Transverse colon (tissue), 4 donors: ENCODE measurements around the gene NASP. TPM values are rescaled to one million over a fixed set of nuclear protein-coding genes. Genes with fewer than 3 reads are reported as not detected.
A peak's percentile ranks its signal among the peaks of the same experiment; 100 is the strongest.

Source experiments
- DNase-seq: peaks from one replicate; pipeline ENCODE4 v3.0.0-alpha.2; 2019
- H3K27ac ChIP-seq, 4 donors: fragments of 200-600 bp; sonication (generic); 2 replicates each; pipeline ENCODE4 v1.5.1; 2016 to 2018; ENCODE audit warnings: inconsistent platforms in 4 of 4
- H3K27me3 ChIP-seq: fragments of 200-600 bp; sonication (generic); 2 replicates; pipeline ENCODE4 v1.5.1; 2017; ENCODE audit warnings: inconsistent platforms
- H3K36me3 ChIP-seq, 4 donors: fragments of 200-600 bp; sonication (generic); 2 replicates each; pipeline ENCODE4 v1.5.1; 2017 to 2019; ENCODE audit warnings: inconsistent platforms in 4 of 4
- H3K4me1 ChIP-seq, 4 donors: fragments of 200-600 bp; sonication (generic); 2 replicates each; pipeline ENCODE4 v1.5.1; 2017 to 2020; ENCODE audit warnings: inconsistent platforms in 4 of 4
- H3K4me3 ChIP-seq, 4 donors: fragments of 200-600 bp; sonication (generic); 1 replicate in 1 of 4; 2 replicates in 3 of 4; pipeline versions ENCODE4 v1.5.1 to v1.6.1; 2017 to 2019; ENCODE audit warnings: inconsistent platforms in 4 of 4
- H3K9me3 ChIP-seq, 2 donors: fragments of 200-600 bp; sonication (generic); 2 replicates each; pipeline ENCODE4 v1.5.1; 2017 to 2019; ENCODE audit warnings: inconsistent platforms in 2 of 2
- EP300 ChIP-seq: sonication (generic); formaldehyde crosslinking; IDR thresholded peaks from one replicate; pipeline ENCODE4 v1.6.1; 2017; ENCODE audit warnings: antibody characterized with exemption, low read depth
- POLR2A ChIP-seq: fragments of 450-650 bp; IDR thresholded peaks from one replicate; pipeline ENCODE4 v1.6.1; 2016; ENCODE audit warnings: antibody characterized with exemption, mild to moderate bottlenecking, moderate library complexity
- POLR2AphosphoS5 ChIP-seq, 3 donors: sonication (generic); formaldehyde crosslinking; IDR thresholded peaks; one replicate each; pipeline ENCODE4 v1.6.1; 2016; ENCODE audit warnings: antibody characterized with exemption in 3 of 3
- WGBS, 2 donors: methylation state at CpG; one replicate each; pipeline ENCODE4 v1.1.5; 2018; ENCODE audit warnings: low coverage in 1 of 2; 5-methylcytosine and 5-hydroxymethylcytosine counted together
- in situ Hi-C, 4 donors: fragments of 200-750 bp; cut with MboI; loops; one replicate each; pipeline versions ENCODE4 v1.15.0 to v1.15.1; 2017; ENCODE audit warnings: low sequenced_read_pairs in 3 of 4, low pct_ligation_motif_present in 1 of 4, low pct_unique_long_range_greater_than_20kb in 1 of 4
- intact Hi-C: fragments of 100-400 bp; cut with DNase I; formaldehyde crosslinking; loops from one replicate; pipeline ENCODE4 v1.15.1; 2023; ENCODE audit warnings: low total_unique reads
- total RNA-seq, 4 donors: library from RNA; depleted of rRNA; stranded (reverse); fragments of >200 nt; gene quantifications; one replicate each; pipeline ENCODE4 v1.1.0, GENCODE V29; 2016
- TF ChIP-seq, protein P1 (sequence below), 5 experiments: fragments of 200-600 bp in 3 of 5; fragments of 450-650 bp in 2 of 5; sonication (generic) in 3 of 5; IDR thresholded peaks; 1 replicate in 2 of 5; 2 replicates in 3 of 5; pipeline ENCODE4 v1.5.1; 2016 to 2017; ENCODE audit warnings: antibody characterized with exemption in 5 of 5, inconsistent platforms in 3 of 5, mild to moderate bottlenecking in 2 of 5, moderate library complexity in 1 of 5

NASP gene
- total RNA-seq, 4 donors from 2014 or later = 34.4 to 62.2 (median 37.5) TPM

DNA sequence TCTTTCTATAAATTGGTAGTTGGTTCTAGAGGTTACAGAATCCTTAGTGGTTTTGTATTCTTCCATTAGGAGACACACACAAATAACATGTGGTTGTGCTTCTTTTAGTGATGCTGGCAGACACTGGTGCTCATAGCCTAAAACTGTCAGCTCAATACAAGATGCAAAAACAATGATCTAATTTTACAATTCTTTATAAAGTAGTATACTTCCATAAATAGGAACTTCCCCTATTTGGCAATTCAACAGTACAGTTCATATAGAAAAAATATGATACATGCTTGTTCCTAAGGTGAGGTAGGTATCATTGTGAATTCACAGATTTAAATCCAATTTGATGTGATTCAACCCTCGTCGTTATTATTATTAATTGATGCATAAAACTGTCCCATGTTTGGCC lies 60.8 kb downstream of the NASP start:
- in situ Hi-C loops = no loop called here
- DNase-seq = no peak
- Histone ChIP-seq H3K4me3 (no peak overlapping the region), H3K27me3 (no peaks in the 10 kb centered on the region), H3K36me3 (peaks cover 0 to 35% (median 8%) of the 10 kb centered on the region in 4 donors), H3K4me1 (peaks cover 4 to 32% (median 26%) of the 10 kb centered on the region in 4 donors), H3K9me3 (no peaks in the 10 kb centered on the region), H3K27ac (peak overlapping the region; percentile 64 to 84 (median 78))
- intact Hi-C loops = no loop called here
- 83 to 84% methylated on average over 2 of the region's 2 CpGs for WGBS, 2 donors
- TF ChIP-seq POLR2A (no peak), EP300 (no peak), POLR2AphosphoS5 (IDR thresholded peaks at IDR 0.05) (no peak)
- TF ChIP-seq, protein P1, sequence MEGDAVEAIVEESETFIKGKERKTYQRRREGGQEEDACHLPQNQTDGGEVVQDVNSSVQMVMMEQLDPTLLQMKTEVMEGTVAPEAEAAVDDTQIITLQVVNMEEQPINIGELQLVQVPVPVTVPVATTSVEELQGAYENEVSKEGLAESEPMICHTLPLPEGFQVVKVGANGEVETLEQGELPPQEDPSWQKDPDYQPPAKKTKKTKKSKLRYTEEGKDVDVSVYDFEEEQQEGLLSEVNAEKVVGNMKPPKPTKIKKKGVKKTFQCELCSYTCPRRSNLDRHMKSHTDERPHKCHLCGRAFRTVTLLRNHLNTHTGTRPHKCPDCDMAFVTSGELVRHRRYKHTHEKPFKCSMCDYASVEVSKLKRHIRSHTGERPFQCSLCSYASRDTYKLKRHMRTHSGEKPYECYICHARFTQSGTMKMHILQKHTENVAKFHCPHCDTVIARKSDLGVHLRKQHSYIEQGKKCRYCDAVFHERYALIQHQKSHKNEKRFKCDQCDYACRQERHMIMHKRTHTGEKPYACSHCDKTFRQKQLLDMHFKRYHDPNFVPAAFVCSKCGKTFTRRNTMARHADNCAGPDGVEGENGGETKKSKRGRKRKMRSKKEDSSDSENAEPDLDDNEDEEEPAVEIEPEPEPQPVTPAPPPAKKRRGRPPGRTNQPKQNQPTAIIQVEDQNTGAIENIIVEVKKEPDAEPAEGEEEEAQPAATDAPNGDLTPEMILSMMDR (IDR thresholded peaks at IDR 0.05) = no peak

DNA sequence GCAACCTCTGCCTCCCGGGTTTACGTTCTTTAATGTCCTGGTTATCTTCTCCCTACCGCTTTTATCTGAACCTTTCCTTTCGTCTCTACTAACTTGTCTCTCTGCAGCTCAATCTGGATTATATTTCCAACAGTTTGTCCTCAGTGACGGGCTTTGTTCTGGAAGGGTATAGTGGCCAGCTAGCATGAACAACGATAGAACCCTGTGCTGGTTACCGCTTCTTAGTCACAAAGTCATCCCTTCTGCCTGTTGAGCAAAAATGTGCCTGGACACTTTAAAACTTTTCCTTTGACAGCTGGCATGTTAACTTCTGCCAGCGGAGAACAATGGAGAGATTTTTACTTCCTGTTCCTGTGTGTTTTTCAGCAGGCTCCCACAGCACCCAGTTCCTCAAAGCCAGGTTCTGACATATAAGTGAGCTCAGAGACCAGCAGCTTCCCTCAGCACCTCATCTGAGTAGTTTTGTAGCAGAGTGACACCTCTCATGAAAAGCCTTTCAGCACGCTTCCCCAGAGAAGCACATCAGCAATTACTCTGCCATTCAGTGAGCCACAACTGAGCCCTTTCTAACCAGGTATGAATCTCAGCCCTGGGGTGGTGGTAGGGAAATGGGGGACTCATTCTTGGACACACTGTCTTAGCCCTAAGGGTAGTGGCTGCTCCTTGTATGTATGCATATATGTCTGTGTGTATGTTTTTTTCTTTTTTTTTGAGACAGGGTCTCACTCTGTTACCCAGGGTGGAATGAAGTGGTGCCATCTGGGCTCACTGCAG lies 63.6 kb downstream of the NASP start:
- Histone ChIP-seq H3K27ac (peak overlapping the region; percentile 19 to 53 (median 38)), H3K27me3 (no peaks in the 10 kb centered on the region), H3K9me3 (no peaks in the 10 kb centered on the region), H3K4me1 (peaks cover 4 to 32% (median 26%) of the 10 kb centered on the region in 4 donors), H3K36me3 (peaks cover 0 to 29% (median 7%) of the 10 kb centered on the region in 4 donors), H3K4me3 (no peak overlapping the region)
- DNase-seq = no peak
- no peak for TF ChIP-seq POLR2A
- no peak for TF ChIP-seq POLR2AphosphoS5 (IDR thresholded peaks at IDR 0.05)
- TF ChIP-seq EP300 = no peak
- TF ChIP-seq, protein P1 (IDR thresholded peaks at IDR 0.05) = no peak
- in situ Hi-C loops = no loop called here
- WGBS, 2 donors = 67 to 72% methylated on average over 4 to 9 of the region's 9 CpGs
- intact Hi-C loops = no loop called here

DNA sequence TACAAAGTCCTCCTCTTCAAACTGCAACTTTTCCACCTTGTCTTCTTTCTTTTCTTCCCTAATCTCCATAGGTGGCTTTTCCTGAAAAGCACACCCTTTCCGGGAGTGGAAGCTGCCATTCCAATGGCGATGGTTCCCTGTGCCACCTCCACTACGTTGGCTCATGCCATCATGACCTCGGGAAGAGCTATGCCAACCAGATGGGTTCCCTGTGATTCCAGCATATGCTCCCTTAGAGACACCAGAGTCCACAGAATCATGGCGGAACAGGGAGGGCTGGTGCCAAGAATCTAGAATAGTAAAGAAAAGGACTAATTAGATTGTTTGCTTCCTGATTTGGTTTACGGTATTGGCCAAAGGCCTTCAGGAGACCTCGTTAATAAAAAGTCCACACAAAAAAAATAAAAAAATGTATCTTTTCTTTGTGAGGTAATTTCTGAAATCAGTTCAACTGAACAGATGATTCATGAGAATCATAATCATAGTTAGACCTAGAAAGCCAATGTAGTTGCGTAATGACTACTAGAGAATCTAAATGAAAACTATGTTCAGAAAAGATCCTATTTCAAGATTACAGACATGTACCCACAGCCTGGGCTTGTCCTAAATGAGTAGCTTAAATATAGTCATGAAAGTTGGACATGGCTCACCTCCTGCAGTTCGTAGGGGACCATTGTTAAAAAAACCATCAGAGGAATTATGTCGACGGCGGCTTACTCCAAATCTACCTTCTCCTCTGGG lies 70.9 kb downstream of the NASP start:
- TF ChIP-seq POLR2A (no peak), POLR2AphosphoS5 (IDR thresholded peaks at IDR 0.05) (no peak), EP300 (no peak)
- TF ChIP-seq, protein P1 (IDR thresholded peaks at IDR 0.05) = no peak
- no peaks in the 10 kb centered on the region for H3K27me3 ChIP-seq
- peaks cover 0 to 89% (median 42%) of the 10 kb centered on the region in 4 donors for H3K36me3 ChIP-seq
- no peak overlapping the region for H3K27ac ChIP-seq
- no peak for DNase-seq
- in situ Hi-C loops = no loop called here
- peaks cover 0 to 42% (median 16%) of the 10 kb centered on the region in 4 donors for H3K4me1 ChIP-seq
- intact Hi-C loops = no loop called here
- H3K9me3 ChIP-seq = no peaks in the 10 kb centered on the region
- H3K4me3 ChIP-seq = no peak overlapping the region
- 86 to 93% methylated on average over 10 to 12 of the region's 12 CpGs for WGBS, 2 donors

DNA sequence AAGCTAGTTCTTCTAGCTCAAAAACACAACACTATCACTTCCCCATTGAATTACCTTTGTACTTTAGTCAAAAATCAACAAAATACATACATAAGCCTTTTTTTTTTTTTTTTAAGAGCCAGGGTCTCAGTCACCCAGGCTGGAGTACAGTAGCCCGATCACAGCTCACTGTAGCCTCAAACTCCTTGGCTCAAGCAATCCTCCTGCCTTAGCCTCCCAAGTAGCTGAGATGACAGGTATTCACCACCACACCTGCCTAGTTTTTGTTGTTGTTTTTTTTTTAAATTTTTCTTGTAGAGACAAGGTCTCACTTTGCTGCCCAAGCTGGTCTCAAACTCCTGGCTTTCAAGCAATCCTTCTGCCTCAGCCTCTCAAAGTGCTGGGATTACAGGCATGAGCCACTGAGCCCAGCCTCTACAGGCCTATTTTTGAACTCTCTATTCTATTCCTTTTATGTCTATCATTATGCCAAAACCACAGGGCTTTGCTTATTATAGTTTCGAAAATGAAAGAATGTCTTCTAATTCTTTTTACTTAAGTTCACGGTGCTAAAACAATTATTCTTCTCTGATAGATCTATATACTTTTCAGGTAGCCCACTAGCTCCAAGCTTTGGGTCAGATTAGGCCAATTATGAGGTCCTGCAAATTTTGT lies 72.9 kb downstream of the NASP start:
- intact Hi-C loops = no loop called here

More for the DNA sequence above, 72.9 kb downstream of the NASP start:
- H3K36me3 ChIP-seq = peaks cover 0 to 85% (median 39%) of the 10 kb centered on the region in 4 donors
- 78 to 95% methylated on average over 3 of the region's 3 CpGs for WGBS, 2 donors
- peaks cover 0 to 47% (median 16%) of the 10 kb centered on the region in 4 donors for H3K4me1 ChIP-seq
- DNase-seq = no peak
- no peaks in the 10 kb centered on the region for H3K9me3 ChIP-seq
- H3K4me3 ChIP-seq = no peak overlapping the region
- H3K27ac ChIP-seq = no peak overlapping the region
- in situ Hi-C loops = no loop called here
- TF ChIP-seq POLR2A = no peak
- TF ChIP-seq, protein P1 (IDR thresholded peaks at IDR 0.05) = no peak
- TF ChIP-seq EP300 = no peak
- no peak for TF ChIP-seq POLR2AphosphoS5 (IDR thresholded peaks at IDR 0.05)
- H3K27me3 ChIP-seq = no peaks in the 10 kb centered on the region
